ENCODE measurements around the gene RAD1. TPM values are rescaled to one million over a fixed set of nuclear protein-coding genes. Genes with fewer than 3 reads are reported as not detected.

RAD1 gene, protein sequence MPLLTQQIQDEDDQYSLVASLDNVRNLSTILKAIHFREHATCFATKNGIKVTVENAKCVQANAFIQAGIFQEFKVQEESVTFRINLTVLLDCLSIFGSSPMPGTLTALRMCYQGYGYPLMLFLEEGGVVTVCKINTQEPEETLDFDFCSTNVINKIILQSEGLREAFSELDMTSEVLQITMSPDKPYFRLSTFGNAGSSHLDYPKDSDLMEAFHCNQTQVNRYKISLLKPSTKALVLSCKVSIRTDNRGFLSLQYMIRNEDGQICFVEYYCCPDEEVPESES
- total RNA-seq, result 10 to 100 TPM; 15.8 to 25.8 (median 20.0) TPM
- 10 to 100 TPM; 11.7 to 14.4 (median 13.6) TPM for polyA plus RNA-seq

DNA sequence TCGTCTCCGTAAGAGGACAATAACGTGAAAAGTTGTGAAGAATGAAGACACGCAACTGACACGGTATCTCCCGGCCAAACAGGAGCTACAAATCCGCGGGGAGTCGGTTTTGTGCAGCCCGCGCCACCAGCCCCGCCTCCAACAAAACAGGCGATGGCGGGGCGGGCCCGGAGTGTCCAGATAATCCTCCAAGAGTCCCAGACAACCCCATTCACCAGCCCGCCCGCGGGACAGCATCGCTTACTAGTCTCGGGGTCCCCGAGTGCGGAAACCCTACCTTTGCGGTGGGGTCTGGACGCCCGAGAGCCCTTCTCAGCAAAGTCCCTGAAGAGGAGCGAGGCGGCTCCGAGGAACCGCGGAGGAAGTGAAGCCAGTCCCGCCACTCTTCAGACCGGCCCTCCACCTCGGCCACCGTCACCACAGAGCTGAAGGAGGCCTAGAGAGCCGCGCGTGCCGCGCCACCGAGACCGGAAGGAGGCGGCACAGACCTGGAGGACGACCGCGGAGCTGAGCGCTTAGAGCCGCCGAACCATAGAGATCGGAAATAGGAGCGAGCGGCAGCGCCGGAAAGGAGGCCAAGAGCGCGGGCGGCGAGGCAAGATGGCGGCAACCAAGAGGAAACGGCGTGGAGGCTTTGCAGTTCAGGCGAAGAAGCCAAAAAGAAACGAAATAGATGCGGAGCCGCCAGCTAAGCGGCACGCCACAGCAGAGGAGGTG, at the start of gene RAD1, which contains the start of gene BRIX1:
RAD1 (minus strand) TSS at position 366 of the 717 bp plus-strand sequence. CDS start 612 bp downstream, outside the sequence.
BRIX1 (plus strand) TSS at position 573 of the 717 bp plus-strand sequence; CDS start at position 601, 28 bp downstream.
- intact Hi-C loops (cut with DNase I), result loop anchor here (1.0 to 10.0 kb wide), 4 partner anchors 15 to 1470 kb away; partner anchors contain the start of genes AMACR, RAI14 and TARS1
- Histone ChIP-seq H3K27ac (peak within 1 kb of the TSS; percentile 87 to 93 (median 90)), H3K4me3 (peak within 1 kb of the TSS; percentile 72 to 99 (median 85)), H3K36me3 (peaks cover 4 to 34% (median 14%) of the 10 kb centered on the region in 4 donors), H3K9me3 (no peaks in the 10 kb centered on the region), H3K27me3 (no peaks in the 10 kb centered on the region), H3K4me1 (peaks cover 0 to 43% (median 36%) of the 10 kb centered on the region in 4 donors)
- TF ChIP-seq, protein P1, sequence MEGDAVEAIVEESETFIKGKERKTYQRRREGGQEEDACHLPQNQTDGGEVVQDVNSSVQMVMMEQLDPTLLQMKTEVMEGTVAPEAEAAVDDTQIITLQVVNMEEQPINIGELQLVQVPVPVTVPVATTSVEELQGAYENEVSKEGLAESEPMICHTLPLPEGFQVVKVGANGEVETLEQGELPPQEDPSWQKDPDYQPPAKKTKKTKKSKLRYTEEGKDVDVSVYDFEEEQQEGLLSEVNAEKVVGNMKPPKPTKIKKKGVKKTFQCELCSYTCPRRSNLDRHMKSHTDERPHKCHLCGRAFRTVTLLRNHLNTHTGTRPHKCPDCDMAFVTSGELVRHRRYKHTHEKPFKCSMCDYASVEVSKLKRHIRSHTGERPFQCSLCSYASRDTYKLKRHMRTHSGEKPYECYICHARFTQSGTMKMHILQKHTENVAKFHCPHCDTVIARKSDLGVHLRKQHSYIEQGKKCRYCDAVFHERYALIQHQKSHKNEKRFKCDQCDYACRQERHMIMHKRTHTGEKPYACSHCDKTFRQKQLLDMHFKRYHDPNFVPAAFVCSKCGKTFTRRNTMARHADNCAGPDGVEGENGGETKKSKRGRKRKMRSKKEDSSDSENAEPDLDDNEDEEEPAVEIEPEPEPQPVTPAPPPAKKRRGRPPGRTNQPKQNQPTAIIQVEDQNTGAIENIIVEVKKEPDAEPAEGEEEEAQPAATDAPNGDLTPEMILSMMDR (IDR thresholded peaks at IDR 0.05), result no peak
- TF ChIP-seq EP300 (IDR thresholded peaks at IDR 0.05) (no peak), POLR2A (IDR thresholded peaks at IDR 0.05) (peak; percentile 76 to 79), POLR2AphosphoS5 (IDR thresholded peaks at IDR 0.05) (peak; percentile 64 to 92 (median 88))
- 0% methylated on average over 67 of the region's 67 CpGs for WGBS, 2 donors
- peak; percentile 97 for DNase-seq

DNA sequence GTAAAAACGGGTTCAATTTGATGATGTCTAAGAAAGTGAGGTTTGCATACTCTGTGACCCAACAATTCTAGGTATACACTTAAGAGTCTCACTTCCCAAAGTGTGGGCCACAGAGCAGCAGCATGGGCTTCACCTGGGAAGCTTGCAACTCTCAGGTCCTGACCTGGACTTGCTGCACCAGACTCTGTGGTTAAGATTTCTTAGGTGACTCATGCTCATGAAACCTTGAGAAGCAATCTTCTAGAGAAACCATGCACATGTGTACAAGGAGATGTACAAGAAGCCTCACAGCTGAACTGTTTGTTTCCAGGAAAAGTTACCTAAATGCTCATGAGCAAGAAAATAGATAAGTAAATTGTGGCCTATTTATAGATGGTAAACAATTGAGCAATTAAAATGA, 44.0 kb upstream of the RAD1 start:
- intact Hi-C loops (cut with DNase I), result no loop called here
- H3K27ac ChIP-seq, result no peak overlapping the region
- TF ChIP-seq, protein P1 (IDR thresholded peaks at IDR 0.05), result no peak
- no peak for TF ChIP-seq EP300 (IDR thresholded peaks at IDR 0.05)

DNA sequence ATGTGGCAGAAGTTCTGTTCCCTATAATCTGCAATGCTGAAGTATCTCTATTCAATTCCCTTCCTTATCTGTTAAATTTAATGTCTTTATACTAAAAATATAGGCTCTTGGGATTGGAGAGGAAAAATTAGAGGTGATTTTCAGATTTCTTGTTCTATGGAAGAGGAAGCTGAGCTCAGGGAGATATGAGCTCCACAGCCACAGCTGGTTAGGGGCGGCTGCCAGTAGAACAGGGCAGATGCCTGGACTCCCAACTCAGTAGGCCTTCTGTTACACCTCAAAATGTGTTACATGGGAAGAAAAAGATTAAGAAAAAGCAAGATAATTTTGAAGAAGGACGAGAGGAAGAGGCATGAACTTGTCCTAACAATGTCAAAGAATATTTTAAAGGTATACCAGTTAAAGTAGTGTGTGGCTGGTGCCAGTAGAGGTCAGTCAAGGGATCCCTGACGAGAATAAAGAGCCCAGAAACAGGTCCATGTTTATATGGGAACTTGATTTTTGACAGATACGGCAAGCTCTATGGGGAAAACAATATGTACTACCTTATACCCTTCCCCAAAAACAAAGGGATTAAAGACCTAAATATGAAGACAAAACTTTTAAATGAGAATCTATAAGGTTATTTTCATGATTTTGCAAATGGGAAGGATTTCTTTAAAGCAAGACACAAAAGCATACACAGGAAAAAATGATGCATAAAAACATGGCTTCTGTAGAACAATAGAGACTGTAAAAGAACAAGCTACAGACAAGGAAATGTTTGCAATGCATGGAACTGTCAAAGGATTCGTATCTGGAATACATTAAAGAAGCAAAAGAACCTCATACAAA, 42.8 kb upstream of the RAD1 start:
- no peak overlapping the region for H3K27ac ChIP-seq
- peaks cover 0 to 22% (median 5%) of the 10 kb centered on the region in 4 donors for H3K36me3 ChIP-seq
- 43 to 62% methylated on average over 5 of the region's 5 CpGs for WGBS, 2 donors
- H3K27me3 ChIP-seq, result no peaks in the 10 kb centered on the region
- no peaks in the 10 kb centered on the region for H3K9me3 ChIP-seq
- H3K4me1 ChIP-seq, result no peaks in the 10 kb centered on the region
- intact Hi-C loops (cut with DNase I), result no loop called here
- no peak overlapping the region for H3K4me3 ChIP-seq
- DNase-seq, result no peak
- no peak for TF ChIP-seq POLR2AphosphoS5 (IDR thresholded peaks at IDR 0.05)
- TF ChIP-seq, protein P1 (IDR thresholded peaks at IDR 0.05), result peak in 2 of 4 experiments; percentile 12 to 35

More for the DNA sequence above, 44.0 kb upstream of the RAD1 start:
- Histone ChIP-seq H3K4me1 (no peaks in the 10 kb centered on the region), H3K36me3 (peaks cover 0 to 12% (median 5%) of the 10 kb centered on the region in 4 donors), H3K27me3 (no peaks in the 10 kb centered on the region), H3K9me3 (no peaks in the 10 kb centered on the region), H3K4me3 (no peak overlapping the region)
- 74 to 96% methylated on average over 1 of the region's 1 CpG for WGBS, 2 donors
- no peak for DNase-seq

DNA sequence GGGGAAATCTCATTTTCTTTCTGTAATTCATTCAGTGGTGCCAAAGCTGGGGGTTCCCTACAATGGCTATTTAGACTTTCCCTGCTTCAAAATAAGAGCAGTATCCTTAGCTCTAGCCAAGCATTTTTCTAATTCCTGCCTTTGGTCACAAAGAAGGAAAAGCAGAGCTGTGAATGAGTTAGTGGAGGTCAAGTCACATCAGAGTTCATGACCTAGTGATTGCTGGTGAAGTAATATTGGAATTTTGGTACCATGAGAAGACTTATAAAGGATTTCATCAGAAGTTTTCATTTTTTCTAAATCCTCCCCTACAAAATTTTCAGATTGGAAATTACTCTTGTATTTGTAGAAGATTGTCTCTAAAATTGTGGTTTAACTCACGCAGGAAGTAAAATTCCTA, 42.0 kb upstream of the RAD1 start:
- intact Hi-C loops (cut with DNase I), result no loop called here
- Histone ChIP-seq H3K27me3 (no peaks in the 10 kb centered on the region), H3K27ac (no peak overlapping the region), H3K9me3 (no peaks in the 10 kb centered on the region), H3K4me3 (no peak overlapping the region), H3K4me1 (no peaks in the 10 kb centered on the region), H3K36me3 (peaks cover 0 to 29% (median 5%) of the 10 kb centered on the region in 4 donors)
- DNase-seq, result no peak
- WGBS, 2 donors, result 98 to 100% methylated on average over 1 of the region's 1 CpG
- TF ChIP-seq POLR2AphosphoS5 (IDR thresholded peaks at IDR 0.05) (no peak), POLR2A (IDR thresholded peaks at IDR 0.05) (no peak), EP300 (IDR thresholded peaks at IDR 0.05) (no peak)
- TF ChIP-seq, protein P1 (IDR thresholded peaks at IDR 0.05), result no peak

All from sigmoid colon (tissue), 7 donors.